Neural progenitor cell (in vitro differentiated cells): Measurements from ENCODE around the gene MEF2B.

Source experiments
- CTCF ChIP-seq: fragments of 200-600 bp; sonication (generic); IDR thresholded peaks from 2 replicates; pipeline ENCODE4 v1.5.1; 2017; ENCODE audit warnings: antibody characterized with exemption, mild to moderate bottlenecking
- EZH2 ChIP-seq: fragments of 200-600 bp; sonication (generic); IDR thresholded peaks from 2 replicates; pipeline ENCODE4 v1.6.1; 2017; ENCODE audit warnings: antibody characterized with exemption, mild to moderate bottlenecking, moderate library complexity
- EZH2phosphoT487 ChIP-seq: fragments of 200-600 bp; sonication (generic); IDR thresholded peaks from 2 replicates; pipeline ENCODE4 v1.6.1; 2017; ENCODE audit warnings: antibody characterized with exemption

GRCh38 chr19:19138109-19138981 lies 31.7 kb downstream of the MEF2B start, which contains the start of gene TMEM161A:
- TF ChIP-seq CTCF (no peak), EZH2phosphoT487 (no peak), EZH2 (no peak)
